ENCODE data around the gene SEMA5B. TPM values are rescaled to one million over a fixed set of nuclear protein-coding genes. Genes with fewer than 3 reads are reported as not detected.

Gene SEMA5B
- total and polyA plus RNA-seq, 2 experiments from 2014 or later, result 8.0 to 26.8 TPM

DNA sequence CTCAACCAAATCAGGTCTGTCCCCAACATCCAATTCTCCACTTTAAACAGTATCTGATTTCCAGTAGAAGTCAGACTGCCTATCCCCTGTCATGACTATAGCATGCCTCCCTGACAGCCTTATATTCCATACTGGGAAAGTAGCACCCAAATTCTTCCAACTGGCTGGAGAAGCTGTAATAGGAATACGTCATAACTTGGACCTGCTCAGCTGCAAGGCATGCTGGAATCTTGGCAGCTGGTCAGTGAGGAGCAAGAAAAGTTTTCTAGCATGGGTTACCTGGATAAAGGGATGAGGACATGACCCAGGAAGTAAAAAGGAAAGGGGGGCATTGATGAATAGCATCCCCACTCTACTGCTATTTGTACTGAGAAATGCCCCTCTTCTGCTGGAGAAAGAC is 8.9 kb downstream of the SEMA5B start (continued):
- TF ChIP-seq ZNF331 (CRISPR knock-in tag; IDR thresholded peaks at IDR 0.05; ENCODE audit: low read depth), result no peak
- TF ChIP-seq, protein P1, sequence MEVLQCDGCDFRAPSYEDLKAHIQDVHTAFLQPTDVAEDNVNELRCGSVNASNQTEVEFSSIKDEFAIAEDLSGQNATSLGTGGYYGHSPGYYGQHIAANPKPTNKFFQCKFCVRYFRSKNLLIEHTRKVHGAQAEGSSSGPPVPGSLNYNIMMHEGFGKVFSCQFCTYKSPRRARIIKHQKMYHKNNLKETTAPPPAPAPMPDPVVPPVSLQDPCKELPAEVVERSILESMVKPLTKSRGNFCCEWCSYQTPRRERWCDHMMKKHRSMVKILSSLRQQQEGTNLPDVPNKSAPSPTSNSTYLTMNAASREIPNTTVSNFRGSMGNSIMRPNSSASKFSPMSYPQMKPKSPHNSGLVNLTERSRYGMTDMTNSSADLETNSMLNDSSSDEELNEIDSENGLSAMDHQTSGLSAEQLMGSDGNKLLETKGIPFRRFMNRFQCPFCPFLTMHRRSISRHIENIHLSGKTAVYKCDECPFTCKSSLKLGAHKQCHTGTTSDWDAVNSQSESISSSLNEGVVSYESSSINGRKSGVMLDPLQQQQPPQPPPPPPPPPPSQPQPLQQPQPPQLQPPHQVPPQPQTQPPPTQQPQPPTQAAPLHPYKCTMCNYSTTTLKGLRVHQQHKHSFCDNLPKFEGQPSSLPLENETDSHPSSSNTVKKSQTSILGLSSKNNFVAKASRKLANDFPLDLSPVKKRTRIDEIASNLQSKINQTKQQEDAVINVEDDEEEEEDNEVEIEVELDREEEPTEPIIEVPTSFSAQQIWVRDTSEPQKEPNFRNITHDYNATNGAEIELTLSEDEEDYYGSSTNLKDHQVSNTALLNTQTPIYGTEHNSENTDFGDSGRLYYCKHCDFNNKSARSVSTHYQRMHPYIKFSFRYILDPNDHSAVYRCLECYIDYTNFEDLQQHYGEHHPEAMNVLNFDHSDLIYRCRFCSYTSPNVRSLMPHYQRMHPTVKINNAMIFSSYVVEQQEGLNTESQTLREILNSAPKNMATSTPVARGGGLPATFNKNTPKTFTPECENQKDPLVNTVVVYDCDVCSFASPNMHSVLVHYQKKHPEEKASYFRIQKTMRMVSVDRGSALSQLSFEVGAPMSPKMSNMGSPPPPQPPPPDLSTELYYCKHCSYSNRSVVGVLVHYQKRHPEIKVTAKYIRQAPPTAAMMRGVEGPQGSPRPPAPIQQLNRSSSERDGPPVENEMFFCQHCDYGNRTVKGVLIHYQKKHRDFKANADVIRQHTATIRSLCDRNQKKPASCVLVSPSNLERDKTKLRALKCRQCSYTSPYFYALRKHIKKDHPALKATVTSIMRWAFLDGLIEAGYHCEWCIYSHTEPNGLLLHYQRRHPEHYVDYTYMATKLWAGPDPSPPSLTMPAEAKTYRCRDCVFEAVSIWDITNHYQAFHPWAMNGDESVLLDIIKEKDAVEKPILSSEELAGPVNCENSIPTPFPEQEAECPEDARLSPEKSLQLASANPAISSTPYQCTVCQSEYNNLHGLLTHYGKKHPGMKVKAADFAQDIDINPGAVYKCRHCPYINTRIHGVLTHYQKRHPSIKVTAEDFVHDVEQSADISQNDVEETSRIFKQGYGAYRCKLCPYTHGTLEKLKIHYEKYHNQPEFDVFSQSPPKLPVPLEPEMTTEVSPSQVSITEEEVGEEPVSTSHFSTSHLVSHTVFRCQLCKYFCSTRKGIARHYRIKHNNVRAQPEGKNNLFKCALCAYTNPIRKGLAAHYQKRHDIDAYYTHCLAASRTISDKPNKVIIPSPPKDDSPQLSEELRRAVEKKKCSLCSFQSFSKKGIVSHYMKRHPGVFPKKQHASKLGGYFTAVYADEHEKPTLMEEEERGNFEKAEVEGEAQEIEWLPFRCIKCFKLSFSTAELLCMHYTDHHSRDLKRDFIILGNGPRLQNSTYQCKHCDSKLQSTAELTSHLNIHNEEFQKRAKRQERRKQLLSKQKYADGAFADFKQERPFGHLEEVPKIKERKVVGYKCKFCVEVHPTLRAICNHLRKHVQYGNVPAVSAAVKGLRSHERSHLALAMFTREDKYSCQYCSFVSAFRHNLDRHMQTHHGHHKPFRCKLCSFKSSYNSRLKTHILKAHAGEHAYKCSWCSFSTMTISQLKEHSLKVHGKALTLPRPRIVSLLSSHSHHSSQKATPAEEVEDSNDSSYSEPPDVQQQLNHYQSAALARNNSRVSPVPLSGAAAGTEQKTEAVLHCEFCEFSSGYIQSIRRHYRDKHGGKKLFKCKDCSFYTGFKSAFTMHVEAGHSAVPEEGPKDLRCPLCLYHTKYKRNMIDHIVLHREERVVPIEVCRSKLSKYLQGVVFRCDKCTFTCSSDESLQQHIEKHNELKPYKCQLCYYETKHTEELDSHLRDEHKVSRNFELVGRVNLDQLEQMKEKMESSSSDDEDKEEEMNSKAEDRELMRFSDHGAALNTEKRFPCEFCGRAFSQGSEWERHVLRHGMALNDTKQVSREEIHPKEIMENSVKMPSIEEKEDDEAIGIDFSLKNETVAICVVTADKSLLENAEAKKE (CRISPR knock-in tag; IDR thresholded peaks at IDR 0.05), result no peak

DNA sequence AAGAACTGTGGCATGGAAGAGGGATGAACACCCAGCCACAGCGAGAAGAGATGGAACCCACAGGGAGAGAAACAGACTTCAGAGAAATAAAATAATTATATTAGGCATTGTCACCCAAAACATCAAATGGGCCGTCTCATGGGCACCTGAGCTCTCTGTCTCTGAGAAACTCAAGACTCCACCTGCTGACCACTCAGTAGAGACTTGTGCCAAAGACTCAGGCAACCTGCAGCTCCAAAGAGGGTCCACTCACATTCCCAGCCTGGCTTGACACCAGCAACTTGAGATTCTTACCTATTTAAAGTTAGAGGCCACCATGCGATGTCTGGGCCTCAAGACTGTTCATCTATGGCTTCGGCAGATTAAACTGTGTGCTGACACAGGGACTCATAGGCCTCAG is 12.0 kb downstream of the SEMA5B start:
- no peak overlapping the region for H3K27ac Mint-ChIP-seq
- ATAC-seq, result peak; percentile 56
- no peak for TF ChIP-seq STAT1 (IDR thresholded peaks at IDR 0.05; ENCODE audit: unreplicated experiment)
- TF ChIP-seq, protein P1 (CRISPR knock-in tag; IDR thresholded peaks at IDR 0.05), result no peak
- no peak for TF ChIP-seq ZNF331 (CRISPR knock-in tag; IDR thresholded peaks at IDR 0.05; ENCODE audit: low read depth)
- no peak for TF ChIP-seq NANOG (IDR thresholded peaks at IDR 0.05; ENCODE audit: borderline replicate concordance)
- TF ChIP-seq, protein P2, sequence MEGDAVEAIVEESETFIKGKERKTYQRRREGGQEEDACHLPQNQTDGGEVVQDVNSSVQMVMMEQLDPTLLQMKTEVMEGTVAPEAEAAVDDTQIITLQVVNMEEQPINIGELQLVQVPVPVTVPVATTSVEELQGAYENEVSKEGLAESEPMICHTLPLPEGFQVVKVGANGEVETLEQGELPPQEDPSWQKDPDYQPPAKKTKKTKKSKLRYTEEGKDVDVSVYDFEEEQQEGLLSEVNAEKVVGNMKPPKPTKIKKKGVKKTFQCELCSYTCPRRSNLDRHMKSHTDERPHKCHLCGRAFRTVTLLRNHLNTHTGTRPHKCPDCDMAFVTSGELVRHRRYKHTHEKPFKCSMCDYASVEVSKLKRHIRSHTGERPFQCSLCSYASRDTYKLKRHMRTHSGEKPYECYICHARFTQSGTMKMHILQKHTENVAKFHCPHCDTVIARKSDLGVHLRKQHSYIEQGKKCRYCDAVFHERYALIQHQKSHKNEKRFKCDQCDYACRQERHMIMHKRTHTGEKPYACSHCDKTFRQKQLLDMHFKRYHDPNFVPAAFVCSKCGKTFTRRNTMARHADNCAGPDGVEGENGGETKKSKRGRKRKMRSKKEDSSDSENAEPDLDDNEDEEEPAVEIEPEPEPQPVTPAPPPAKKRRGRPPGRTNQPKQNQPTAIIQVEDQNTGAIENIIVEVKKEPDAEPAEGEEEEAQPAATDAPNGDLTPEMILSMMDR (conservative IDR thresholded peaks at IDR 0.05; ENCODE audit: low read depth in 2 of 2), result peak; percentile 25 to 58; a peak in 3 of 4 replicates
- TF ChIP-seq POLR2AphosphoS5 (IDR thresholded peaks at IDR 0.05; ENCODE audit: low read depth), result no peak
- TF ChIP-seq CREB1 (CRISPR knock-in tag; IDR thresholded peaks at IDR 0.05; ENCODE audit: low read depth), result no peak

More for the DNA sequence above, 12.0 kb downstream of the SEMA5B start:
- H3F3A ChIP-seq (replicated peaks; ENCODE audit: low read depth), result peaks cover under 1% of the 10 kb centered on the region; the same call in 1 of the 2 replicates
- DNase-seq (ENCODE audit: low spot score), result peak; percentile 46
- H3K27me3 ChIP-seq (ENCODE audit: insufficient read depth), result no peaks in the 10 kb centered on the region
- Mint-ChIP-seq H3K9me3 (no peaks in the 10 kb centered on the region), H3K27me3 (ENCODE audit: insufficient read depth, low read depth, poor library complexity) (peaks cover 6% of the 10 kb centered on the region), H3K36me3 (ENCODE audit: low read depth) (peaks cover 8% of the 10 kb centered on the region; the same call in 2 of the 3 replicates), H3K4me1 (peaks cover 27% of the 10 kb centered on the region), H3K4me3 (no peak overlapping the region)
- peaks cover 10% of the 10 kb centered on the region for H3K79me2 ChIP-seq (replicated peaks; ENCODE audit: insufficient read depth)
- H3K4me2 ChIP-seq, result no peak overlapping the region
- H3K4me1 ChIP-seq (ENCODE audit: insufficient read depth), result peaks cover 4% of the 10 kb centered on the region
- no peak overlapping the region for H3K4me3 ChIP-seq
- no peaks in the 10 kb centered on the region for H3K36me3 ChIP-seq (ENCODE audit: insufficient read depth)
- no peak overlapping the region for H2AFZ ChIP-seq
- no peaks in the 10 kb centered on the region for H3K9me2 ChIP-seq (ENCODE audit: insufficient read depth)
- 0 out of 2 replicates have a peak, but pooled peaks cover 4% of the 10 kb centered on the region for H4K20me1 ChIP-seq (replicated peaks; ENCODE audit: insufficient read depth)
- no peak overlapping the region for H3K27ac ChIP-seq (ENCODE audit: low read depth)
